Stimulated activated CD4-positive, alpha-beta T cell treated with anti-CD3 and anti-CD28 coated beads, Interleukin-12 subunit alpha, Interleukin-12 subunit beta, amount 100 ng/mL, for 48 hours (primary cell): ENCODE results near the gene C22orf15.

Experiments
- DNase-seq, 3 donors: peaks; one replicate each; pipeline ENCODE4 v3.0.0-alpha.2; 2020; ENCODE audit warnings: low read depth in 2 of 3, low spot score in 1 of 3

C22orf15 gene

DNA sequence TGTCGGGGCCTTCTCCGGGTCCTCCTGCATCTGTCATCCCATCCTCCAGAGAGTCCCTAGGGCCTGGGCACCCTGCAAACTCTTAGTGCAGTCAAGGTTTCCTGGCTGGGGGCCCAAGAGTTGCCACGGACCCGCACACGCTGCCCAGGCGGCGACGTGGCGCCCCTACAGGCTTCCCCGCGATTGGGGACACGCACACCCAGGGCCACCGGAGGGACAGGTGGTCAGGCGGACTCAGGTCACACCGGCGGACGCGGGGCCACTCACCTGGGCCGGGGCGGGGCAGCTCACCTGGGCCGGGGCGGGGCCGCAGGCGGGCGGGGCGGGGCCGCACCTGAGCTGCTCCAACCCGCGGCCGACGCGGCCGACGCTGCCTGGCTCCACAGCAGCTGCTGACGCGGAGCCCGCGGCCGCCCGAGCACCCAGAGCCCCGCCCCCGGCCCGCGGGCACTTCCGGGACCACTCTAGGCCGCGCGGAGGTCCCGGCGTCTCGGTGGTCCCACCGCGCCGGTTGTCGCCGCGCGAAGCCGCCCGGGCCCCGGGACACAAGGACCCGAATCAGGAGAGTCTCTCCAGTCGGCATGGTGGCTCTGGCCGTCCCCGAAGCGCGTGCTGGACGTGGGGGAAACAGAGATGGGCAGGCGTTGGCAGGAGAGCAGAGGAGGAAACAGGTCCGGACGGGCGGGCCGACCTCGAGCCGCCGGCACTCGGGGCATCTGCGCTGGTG lies 11.9 kb upstream of the C22orf15 start, which contains the start of gene ZNF70:
TSS of gene ZNF70 (minus strand) at position 399 of the 727 bp plus-strand sequence. CDS start 5,972 bp downstream, outside the sequence.
- peak; percentile 51 to 70 (median 58) for DNase-seq

DNA sequence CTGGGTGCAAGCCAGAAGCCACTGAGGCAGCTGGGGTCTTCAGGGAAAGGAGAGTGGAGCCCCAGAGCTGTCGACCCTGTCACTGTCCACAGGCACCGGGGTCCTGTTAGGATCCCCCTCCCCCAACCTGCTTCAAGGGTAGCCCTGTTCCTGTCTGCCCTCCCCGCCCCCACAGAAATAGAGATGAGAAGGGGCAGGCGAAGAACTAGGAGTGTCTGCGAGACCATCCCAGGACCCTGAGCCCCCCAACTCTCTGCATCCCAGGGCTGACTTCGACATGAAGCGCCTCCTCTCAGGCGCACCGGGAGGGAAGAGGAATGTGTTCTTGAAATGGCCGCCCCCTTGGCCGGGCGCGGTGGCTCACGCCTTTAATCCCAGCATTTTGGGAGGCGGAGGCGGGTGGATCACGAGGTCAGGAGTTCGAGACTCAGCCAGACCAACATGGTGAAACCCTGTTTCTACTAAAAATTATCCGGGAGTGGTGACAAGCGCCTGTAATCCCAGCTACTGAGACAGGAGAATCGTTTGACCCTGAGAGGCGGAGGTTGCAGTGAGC lies 11.3 kb upstream of the C22orf15 start:
- no peak for DNase-seq

DNA sequence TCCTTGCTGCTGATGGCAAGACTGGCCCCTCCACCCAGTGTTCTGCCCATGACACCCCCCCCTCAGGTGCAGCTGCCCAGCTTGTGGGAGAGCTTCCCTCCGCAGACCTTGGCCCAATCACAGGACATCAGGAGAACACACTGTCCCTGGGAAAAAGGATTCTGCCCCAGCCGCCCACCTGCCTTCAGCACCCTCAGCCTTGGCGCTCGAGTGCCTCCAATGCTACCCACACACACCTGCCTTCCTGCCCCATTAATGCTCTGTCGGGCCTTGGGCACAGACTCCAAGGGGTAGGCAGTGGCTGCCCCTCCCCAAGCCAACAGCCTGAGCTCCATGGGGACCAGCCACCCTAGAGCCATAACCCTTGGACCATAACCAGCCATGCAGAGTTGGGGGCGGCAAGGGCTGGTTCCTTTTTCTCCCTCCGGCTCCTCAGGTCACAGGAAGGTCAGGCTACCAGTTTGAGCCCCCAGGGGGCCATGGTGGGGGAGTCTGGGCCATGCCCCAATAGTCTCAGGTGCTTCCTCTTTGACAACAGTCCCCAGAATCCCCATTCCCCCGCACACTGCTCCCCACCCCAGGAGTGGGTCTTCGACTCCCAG lies 10.6 kb upstream of the C22orf15 start:
- DNase-seq: no peak

DNA sequence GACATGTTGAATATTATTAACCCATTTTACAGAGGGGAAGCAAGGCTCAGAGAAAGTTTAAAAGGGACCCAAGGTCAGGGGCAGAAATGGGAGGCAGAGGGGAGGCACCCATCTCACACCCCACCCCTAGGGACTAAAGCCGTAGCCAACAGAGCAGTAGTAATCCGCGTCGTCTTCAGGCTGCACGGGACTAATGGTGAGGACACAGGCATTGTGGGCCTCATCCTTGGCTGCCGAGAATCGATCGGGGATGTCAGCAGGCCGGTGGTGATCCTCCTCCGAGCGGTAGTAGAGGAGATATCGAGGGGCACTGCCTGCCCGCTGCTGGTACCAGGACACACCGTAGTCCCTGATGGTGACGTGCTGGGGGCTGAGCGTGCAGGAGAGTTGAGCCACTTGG lies 10.0 kb upstream of the C22orf15 start:
- no peak for DNase-seq

DNA sequence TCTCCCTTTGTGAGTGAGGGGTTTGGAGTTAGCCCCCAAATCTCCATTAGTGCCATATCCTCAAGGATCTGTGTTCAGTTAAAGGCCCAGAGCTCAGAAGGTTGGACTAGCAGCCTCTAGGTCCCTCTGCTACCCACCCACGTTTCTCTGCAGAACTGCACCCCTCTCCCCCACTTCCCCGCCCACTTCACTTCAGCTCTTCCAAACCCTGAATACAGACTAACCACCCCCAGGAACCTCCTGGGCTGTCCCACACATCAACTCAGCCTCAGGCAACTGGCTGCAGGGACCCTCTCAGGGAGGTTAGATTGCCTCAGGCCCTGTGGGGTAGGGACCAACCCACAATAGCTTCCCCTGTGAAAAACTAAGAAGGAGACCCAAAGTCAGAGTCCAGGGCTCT lies 9.4 kb upstream of the C22orf15 start:
- no peak for DNase-seq

DNA sequence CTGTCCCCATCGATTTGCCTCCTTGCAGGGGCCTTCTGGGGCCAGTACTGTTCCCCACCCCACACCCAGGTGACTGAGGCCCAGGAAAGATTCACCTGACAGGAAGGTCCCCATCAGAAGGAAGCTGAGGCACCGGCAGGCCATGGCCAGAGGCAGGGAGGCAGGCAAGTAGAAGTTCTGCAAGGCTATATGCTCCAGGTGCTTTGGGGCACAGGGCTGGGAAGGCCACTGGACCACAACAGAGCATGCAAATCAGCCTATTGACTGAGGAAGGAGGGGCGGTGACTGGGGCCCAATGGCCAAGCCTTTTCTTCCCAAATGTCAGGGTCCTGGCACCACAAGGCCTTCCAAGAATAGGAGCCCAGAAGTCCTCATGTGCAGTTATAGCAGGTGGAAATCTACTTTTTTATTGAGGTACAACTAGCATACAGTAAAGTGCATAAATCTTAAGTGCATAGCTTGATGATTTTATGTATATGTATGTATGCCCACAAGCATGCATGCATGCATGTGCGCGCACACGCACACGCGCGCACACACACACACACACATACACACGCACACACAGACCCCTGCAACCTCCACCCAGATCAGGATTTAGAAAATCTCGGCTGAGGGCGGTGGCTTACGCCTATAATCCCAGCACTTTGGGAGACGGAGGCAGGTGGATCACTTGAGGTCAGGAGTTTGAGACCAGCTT lies 8.4 kb upstream of the C22orf15 start, which contains the start of gene VPREB3:
TSS of gene VPREB3 (minus strand) at position 206 of the 700 bp plus-strand sequence. CDS start at position 144, 62 bp downstream.
- no peak for DNase-seq

DNA sequence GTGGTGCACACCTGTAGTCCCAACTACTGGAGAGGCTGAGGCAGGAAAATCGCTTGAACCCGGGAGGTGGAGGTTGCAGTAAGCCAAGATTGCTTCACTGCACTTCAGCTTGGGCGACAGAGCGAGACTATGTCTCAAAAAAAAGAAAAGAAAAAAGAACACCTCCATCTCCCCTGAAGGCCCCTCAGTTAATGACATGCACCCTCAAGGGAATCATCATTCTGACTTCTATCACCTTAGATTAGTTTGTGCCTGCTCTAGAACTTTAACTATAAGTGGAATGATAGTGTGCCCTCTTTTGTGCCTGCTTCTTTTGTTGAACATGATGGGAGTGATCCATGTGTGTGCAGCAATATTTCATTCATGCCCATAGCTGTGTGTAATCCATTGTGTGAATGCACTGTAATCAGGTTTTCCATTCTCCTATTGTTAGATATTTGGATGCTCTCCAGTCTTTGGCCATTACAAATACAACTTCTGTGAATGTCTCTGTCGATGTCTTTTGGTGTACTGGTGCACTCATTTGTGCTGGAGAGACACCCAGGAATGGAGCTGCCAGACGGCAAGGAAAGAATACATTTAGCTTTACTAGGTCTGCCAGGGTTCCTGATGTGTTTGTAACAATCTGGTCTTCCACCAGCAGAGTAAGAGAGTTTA lies 7.7 kb upstream of the C22orf15 start:
- no peak for DNase-seq

DNA sequence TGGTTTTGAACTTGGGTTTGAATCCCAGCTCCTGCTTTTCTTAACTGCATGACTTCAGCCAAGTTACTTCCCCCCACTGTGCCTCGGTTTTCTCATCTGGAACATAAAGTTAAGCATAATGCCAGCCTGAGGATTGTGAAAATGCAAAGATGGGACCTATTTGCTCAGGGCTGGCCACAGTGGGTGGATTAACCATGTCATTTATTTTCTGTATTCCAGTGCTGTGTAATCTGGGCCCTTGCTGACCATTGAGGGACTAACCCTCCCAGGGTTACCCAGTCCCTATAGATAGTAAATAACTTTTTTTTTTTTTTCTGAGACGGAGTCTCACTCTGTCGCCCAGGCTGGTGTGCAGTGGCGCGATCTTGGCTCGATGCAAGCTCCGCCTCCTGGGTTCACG lies 7.1 kb upstream of the C22orf15 start:
- no peak for DNase-seq

DNA sequence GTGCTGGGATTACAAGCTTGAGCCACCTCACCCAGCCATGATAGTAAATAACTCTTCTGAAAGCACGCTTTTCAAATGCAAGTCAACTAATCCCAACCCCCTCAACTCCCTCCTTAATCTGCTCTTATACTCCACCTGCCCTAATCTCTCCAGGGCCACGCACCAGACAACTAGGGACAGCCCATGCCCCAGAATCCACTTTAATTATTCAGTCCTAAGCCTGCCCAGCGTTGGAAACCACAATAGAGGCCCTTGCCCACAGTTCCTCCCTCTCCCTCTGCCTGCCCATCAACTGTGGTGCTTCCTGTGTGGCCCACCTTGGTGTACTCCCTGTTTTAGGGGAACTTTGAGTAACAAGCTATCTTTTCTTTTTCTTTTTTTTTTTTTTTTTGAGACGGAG lies 5.9 kb upstream of the C22orf15 start:
- DNase-seq: no peak

DNA sequence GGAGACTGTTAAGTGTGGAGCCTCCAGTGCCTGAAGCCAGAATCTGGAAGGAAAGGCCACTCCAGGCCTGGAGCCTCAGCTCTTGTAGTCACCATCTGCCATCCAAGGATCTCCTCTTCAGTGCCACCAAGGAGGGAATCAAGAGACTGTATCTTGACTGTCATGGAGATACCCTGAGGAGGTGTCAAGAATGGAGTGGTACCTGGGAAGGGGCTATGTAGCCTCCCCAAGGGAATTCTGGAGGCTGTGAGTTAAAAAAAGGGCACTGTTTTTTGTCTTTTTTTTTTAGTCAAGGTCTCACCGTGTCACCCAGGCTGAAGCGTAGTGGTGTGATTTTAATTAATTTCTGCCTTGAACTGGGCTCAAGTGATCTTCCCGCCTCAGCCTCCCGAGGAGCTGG lies 3.2 kb upstream of the C22orf15 start:
- DNase-seq: no peak

DNA sequence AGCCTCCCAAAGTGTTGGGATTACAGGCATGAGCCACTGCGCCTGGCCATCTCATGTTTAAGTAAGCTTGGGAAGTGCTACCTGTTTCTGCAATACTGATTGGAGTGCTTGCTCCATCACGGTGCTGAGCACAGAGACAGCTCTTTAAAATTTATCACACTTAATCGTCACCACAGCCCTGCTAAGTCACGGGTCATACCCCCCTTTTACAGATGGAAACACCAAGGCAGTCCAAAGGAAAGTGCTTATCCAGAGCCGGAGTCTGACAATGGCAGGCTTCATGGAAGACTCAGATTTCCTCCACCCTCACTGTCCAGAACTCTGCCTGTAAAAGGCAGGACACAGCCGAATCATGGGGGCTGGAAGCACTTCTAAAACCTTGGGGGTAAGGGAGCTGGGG lies 2.7 kb upstream of the C22orf15 start:
- no peak for DNase-seq

DNA sequence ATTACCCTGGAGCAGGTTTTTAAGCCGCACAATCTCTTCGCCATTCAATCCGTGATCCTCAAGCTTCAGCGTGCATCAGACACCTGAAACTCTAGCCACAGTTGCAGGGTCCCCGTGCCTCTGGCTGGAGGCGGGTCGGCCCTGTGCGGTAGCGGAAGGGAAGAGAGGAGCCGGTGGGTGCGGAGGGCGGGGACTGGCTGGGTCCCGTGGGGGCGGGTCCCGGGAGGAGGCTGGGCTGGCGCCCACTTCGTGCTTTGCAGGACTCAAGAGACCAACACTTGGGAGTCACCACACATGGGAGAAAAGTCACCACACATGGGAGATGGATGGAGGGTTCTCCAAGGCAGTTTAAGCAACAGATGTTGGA lies 772 bp downstream of the C22orf15 start:
- peak in 2 of 3 donors; percentile 40 to 43 for DNase-seq

DNA sequence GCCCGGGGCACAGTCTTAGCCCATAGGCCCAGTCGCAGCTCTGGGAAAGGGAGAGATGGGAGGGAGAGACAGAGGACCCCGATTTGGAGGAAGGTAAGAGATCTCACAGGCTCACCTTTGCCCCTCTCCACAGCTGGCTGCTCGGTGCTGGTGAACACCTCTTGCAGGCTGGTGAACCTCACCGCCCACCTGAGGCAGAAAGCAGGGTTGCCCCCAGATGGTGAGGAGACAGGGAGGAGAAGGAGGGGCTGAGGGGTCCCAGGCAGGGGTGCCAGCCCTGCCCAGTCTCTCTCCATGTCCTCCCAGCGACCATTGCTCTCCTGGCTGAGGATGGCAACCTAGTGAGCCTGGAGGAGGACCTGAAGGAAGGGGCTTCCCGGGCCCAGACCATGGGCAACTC lies 1.2 kb downstream of the C22orf15 start:
- no peak for DNase-seq

DNA sequence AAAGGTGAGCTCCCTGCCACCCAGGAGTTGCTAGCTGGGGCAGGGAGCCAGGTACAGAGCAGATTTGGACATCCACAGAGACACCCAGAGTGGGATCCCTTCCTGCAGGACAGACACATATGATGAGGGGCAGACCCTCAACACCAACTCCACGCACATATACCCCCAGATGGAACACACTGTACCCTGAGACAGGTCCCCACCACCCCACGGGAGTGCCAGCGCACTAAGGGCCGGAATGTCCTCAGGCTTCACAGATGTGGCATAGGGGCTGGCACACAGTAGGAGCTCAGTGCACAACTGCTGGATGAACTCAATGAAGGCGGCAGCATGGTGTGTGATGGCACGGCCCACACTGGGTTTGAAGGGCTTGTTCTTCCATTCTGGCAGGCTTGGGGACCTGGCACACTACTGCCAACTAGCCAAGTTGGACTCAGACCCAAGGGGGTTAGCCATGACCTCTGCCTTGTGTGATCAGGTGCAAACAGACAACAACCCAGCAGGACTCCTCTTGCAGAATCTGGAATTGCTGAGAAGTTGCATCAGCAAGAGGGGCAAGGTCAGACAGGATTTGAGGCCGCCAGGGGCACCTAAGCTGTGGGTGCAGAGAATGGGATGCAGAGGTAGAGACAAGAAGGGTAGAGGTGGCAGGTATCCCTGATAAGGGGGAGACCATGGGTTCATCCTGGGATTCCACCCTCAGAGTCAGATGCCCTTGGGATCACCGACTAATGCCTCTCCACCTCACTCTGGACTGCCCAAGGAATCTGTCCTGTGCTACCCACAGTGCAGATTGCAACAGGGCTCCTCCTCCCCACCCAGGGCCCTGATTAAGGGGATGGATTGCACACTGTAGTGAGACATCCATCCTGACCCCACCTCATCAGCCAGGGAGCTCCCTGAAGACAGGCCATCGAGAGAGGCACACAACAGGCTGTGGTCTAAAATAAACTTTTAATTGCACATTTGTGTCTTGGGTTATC lies 2.4 kb downstream of the C22orf15 start:
- no peak for DNase-seq

DNA sequence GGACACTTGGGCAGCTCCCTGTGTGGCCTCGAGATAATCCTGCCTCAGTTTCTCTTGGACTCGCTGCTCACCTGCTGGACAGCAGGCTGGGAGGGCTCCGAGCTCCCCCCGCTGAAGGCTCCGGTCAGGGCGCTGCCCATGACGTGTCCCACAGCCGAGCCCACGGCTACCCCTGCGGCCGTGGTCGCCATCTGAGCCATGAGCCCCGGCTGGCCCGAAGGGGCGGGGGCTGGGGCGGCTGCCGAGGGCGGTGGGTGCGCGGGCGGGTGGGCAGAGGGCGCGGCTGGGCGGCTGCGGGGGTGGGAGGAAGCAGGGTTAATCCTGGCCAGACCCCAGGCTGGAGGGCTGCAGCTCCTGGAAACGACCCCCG lies 4.5 kb downstream of the C22orf15 start:
- no peak for DNase-seq

DNA sequence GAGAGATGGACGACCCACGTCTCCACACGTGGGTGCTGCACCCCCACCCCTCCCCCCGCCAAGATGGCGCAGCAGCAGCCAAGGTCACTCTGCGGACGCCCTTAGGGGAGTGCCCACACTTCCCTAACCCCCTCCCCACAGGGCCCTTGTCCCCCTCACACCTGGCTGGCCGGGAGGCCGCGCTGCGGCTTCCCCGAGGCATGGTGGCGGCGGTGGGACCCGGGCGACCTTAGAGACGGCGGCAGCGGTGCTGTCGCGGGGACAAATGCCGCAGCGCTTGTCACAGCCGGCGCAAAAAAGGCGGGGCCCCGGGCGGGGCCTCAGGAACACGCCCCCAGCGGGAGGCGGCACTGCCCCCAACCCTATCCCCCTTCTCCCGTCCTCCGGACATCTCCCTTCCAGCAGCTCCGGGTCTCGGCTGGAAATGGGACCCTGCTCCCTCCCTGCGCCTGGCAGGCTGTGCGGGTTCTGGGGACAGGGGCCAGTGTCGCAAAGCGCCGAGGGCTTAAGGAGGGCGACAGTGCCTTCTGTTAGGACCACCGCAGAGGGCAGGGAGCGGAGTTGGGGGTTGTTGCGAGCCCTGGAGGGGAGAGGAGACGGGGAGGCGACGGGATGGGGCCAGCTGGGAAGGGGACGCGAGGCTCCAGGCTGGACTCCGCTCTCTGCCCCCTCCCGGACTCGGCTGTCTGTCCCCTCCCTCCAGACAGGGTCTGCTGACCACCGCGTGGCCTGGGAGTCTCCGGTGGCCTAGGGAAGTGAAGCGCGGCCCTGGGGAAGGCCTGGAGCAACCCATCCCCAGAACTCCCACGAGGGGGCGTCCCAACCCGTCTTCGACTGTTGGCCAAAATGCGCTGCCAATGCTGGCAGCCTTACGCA lies 5.1 kb downstream of the C22orf15 start, which contains the start of gene CHCHD10:
TSS of gene CHCHD10 (minus strand) at position 300 of the 876 bp plus-strand sequence. CDS start at position 202, 98 bp downstream.
- DNase-seq: peak; percentile 54 to 77 (median 68)

DNA sequence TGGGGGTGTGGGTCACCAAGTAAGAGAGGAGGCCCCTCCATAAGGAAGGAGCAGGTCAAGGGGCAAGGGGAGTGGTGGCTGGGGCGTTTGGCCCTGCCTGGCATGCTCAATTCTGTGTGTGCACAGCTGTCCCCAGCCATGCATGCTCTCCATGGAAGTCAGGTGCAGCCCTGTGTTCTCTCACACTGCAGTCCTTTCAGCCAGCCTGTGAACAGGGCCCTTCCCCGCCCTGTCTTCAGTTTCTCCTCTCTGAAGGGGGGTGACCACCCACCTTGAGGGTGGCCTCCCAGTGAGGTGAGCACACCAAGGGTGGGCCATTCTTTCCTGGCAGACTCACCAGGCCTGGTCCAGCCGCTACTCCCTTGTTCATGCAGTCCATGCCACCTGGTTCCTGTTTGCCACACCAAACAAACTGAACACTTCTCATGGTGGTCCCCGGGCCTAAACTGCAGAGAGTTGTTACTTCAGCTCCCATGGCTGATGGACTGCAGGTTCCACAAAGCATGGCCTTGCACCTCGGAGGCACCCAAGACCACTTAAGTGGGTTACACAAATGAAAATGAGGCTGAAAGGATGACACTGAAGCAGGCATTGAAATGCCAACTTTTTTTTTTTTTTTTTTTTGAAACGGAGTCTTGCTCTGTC lies 6.7 kb downstream of the C22orf15 start:
- no peak for DNase-seq

DNA sequence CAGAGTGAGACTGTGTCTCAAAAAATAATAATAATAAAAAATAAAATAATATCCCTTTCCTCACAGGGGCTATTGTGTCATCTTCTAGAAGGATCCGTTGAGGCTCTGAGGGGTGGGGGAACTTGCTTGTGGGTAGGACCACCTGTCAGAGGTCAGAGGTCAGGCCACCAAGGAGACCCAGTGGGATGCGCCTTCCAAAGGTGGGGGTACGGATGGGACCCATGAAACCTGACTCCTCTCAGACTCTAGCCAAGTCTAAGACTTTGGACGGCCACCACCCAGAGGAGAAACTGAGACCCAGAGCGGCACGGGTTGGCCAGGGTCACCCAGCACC lies 9.5 kb downstream of the C22orf15 start:
- DNase-seq: no peak
